ENCODE results near the gene DOC2B. TPM values are rescaled to one million over a fixed set of nuclear protein-coding genes. Genes with fewer than 3 reads are reported as not detected.
"Not testable (repeated sequence)": the region's sequence is repeated elsewhere in the genome, so short reads cannot be mapped to it uniquely, and the experiment has no call there.

The DOC2B gene
- total RNA-seq, 5 donors from 2014 or later (not counting 1 experiment from before 2014, with no cell fraction given), result 0.05 to 0.16 (median 0.09) TPM; not detected in 2

DNA sequence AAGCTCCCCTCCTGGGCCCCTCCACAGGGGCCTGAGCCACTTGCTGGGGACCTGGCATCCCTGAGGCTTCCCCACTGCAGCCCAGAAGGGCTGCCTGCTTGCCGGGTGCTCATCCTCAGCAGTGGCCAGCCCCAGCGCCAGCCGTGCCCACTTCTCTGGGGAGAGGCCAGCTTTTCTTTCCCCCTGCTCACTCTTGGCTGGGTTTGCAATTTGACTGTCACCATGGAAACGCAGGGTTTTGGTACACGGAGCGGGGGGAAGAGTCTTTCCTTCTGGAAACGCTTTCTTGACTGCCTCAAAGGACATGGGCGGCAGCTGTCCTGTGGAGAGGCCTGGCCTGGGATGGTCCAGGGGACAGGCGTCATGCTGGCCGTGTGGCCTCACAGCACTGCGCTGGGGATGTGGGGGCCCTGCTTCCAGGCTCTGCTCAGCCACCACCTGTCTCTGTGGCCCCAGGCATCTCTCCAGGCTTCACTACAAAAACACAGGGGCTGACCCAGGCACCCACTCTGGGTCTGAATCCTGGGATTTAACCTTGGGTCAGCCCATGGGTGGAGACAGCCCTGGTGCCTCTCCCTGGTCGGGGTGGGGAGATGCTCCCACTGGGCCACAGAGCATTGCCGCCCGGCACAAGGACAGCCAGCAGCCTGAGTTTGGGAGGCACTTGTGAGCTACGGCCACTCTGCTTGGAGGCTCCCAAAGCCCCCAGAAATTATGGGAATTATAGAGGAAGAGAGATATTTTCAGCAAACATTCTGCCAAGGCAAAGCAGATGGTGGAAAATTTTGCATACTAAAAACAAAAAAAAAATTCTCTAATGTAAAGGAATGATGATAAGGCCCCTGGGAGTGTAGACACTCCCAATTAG, 45.9 kb upstream of the DOC2B start:
- no peaks in the 10 kb centered on the region for H3K36me3 Mint-ChIP-seq
- no peak overlapping the region for H3K27ac Mint-ChIP-seq
- ChIA-PET CTCF (no interaction called here), POLR2A (no interaction called here)
- Histone ChIP-seq H3K27ac (ENCODE audit: low read length) (no peak overlapping the region), H3K4me1 (ENCODE audit: control insufficient read depth in 1 of 2, extremely low read depth in 1 of 2, insufficient read depth in 2 of 2, low read length in 2 of 2) (no peaks in the 10 kb centered on the region), H3K9me3 (no peaks in the 10 kb centered on the region), H3K36me3 (ENCODE audit: control insufficient read depth in 2 of 2, extremely low read depth in 1 of 2, insufficient read depth in 1 of 2, low read length in 1 of 2) (no peaks in the 10 kb centered on the region), H3K4me3 (ENCODE audit: control insufficient read depth in 1 of 2, extremely low read depth in 1 of 2, low read length in 1 of 2) (no peak overlapping the region), H3K27me3 (replicated peaks in 1 of 2; ENCODE audit: control insufficient read depth in 2 of 2, extremely low read depth in 1 of 2, insufficient read depth in 2 of 2, low read length in 1 of 2) (no peaks in the 10 kb centered on the region)
- no peak for ATAC-seq (replicated peaks in 1 of 4)
- H3K4me1 Mint-ChIP-seq, result no peaks in the 10 kb centered on the region
- no peak for DNase-seq
- no peak overlapping the region for H3K4me3 Mint-ChIP-seq
- 66% methylated on average over 11 of the region's 15 CpGs for WGBS (ENCODE audit: insufficient coverage)
- peaks cover 0 to 4% (median 0%) of the 10 kb centered on the region in 3 donors for H3K9me3 Mint-ChIP-seq
- H3K27me3 Mint-ChIP-seq, result no peaks in the 10 kb centered on the region

DNA sequence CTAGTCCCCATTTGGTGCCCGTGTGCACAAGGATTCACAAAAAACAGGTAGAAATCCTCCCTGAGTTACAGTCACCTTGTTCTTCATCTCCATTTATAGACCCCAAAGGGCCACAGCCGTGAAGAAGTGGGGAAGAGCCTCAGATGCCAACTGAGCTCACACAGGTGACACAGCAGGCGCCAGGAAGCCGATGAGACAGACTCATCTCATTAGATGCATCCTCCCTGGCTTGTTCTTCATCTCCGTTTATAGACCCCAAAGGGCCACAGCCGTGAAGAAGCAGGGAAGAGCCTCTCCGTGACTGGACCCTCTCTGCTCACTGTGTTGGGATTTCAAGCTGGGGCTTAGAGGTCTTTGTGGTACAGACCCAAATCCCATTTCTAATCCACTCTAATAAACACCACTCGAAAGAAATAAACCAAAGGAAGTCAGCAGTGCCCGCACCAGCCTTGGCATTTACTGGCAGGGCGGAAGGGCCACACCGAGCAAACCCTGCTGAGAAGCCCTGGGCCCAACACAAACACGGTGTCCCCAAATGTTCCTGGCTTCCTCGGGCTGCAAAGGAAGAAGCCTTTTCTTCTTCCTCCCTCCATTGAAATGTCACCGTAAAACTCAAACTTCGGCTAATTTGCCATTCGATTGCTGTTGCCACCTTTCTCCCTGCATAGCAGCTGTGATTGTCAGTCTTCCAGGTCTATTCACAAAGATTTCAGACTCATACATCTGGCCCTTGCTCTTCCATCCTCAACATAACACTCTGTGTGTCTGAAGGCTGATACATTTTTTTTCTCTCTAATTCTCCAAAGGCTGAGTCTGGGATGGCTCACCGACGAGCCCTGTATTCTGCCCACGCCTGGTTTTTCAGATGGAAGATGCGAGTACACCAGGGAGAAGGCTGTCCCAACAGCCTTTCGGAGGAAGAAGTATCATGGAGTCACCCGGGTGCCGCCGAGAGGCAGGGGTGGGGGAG, 44.9 kb upstream of the DOC2B start:
- no peak overlapping the region for H3K27ac Mint-ChIP-seq
- WGBS (ENCODE audit: insufficient coverage), result 76% methylated on average over 16 of the region's 24 CpGs
- CTCF ChIA-PET, result no interaction called here
- H3K27ac ChIP-seq (ENCODE audit: low read length), result no peak overlapping the region
- ATAC-seq (replicated peaks in 1 of 4), result no peak
- no peaks in the 10 kb centered on the region for H3K27me3 ChIP-seq (replicated peaks in 1 of 2; ENCODE audit: control insufficient read depth in 2 of 2, extremely low read depth in 1 of 2, insufficient read depth in 2 of 2, low read length in 1 of 2)
- POLR2A ChIA-PET, result no interaction called here
- peaks cover 0 to 4% (median 0%) of the 10 kb centered on the region in 3 donors for H3K9me3 Mint-ChIP-seq
- H3K4me1 Mint-ChIP-seq, result no peaks in the 10 kb centered on the region
- no peaks in the 10 kb centered on the region for H3K4me1 ChIP-seq (ENCODE audit: control insufficient read depth in 1 of 2, extremely low read depth in 1 of 2, insufficient read depth in 2 of 2, low read length in 2 of 2)
- H3K4me3 ChIP-seq (ENCODE audit: control insufficient read depth in 1 of 2, extremely low read depth in 1 of 2, low read length in 1 of 2), result no peak overlapping the region
- H3K27me3 Mint-ChIP-seq, result no peaks in the 10 kb centered on the region
- no peaks in the 10 kb centered on the region for H3K36me3 Mint-ChIP-seq
- H3K4me3 Mint-ChIP-seq, result no peak overlapping the region
- no peaks in the 10 kb centered on the region for H3K36me3 ChIP-seq (ENCODE audit: control insufficient read depth in 2 of 2, extremely low read depth in 1 of 2, insufficient read depth in 1 of 2, low read length in 1 of 2)
- H3K9me3 ChIP-seq, result no peaks in the 10 kb centered on the region
- no peak for DNase-seq

- H3K9me3 ChIP-seq, result no peaks in the 10 kb centered on the region
- H3K27ac ChIP-seq (ENCODE audit: low read length), result no peak overlapping the region
- no peaks in the 10 kb centered on the region for H3K4me1 ChIP-seq (ENCODE audit: control insufficient read depth in 1 of 2, extremely low read depth in 1 of 2, insufficient read depth in 2 of 2, low read length in 2 of 2)
- no peak overlapping the region for H3K4me3 ChIP-seq (ENCODE audit: control insufficient read depth in 1 of 2, extremely low read depth in 1 of 2, low read length in 1 of 2)
- CTCF ChIA-PET, result no interaction called here
- H3K27me3 ChIP-seq (replicated peaks in 1 of 2; ENCODE audit: control insufficient read depth in 2 of 2, extremely low read depth in 1 of 2, insufficient read depth in 2 of 2, low read length in 1 of 2), result no peaks in the 10 kb centered on the region
- ATAC-seq (replicated peaks in 1 of 4) (no peak), DNase-seq (no peak)
- H3K27me3 Mint-ChIP-seq, result no peaks in the 10 kb centered on the region
- no peaks in the 10 kb centered on the region for H3K36me3 Mint-ChIP-seq
- no peak overlapping the region for H3K4me3 Mint-ChIP-seq
- H3K27ac Mint-ChIP-seq, result no peak overlapping the region
- peaks cover 0 to 4% (median 0%) of the 10 kb centered on the region in 3 donors for H3K9me3 Mint-ChIP-seq
- POLR2A ChIA-PET, result no interaction called here
- no peaks in the 10 kb centered on the region for H3K36me3 ChIP-seq (ENCODE audit: control insufficient read depth in 2 of 2, extremely low read depth in 1 of 2, insufficient read depth in 1 of 2, low read length in 1 of 2)
- no CpG with 5 or more reads among the region's 9 CpGs for WGBS (ENCODE audit: insufficient coverage)
- H3K4me1 Mint-ChIP-seq, result no peaks in the 10 kb centered on the region
Measured at GRCh38 chr17:225551-225950, 44.1 kb upstream of the DOC2B start.

DNA sequence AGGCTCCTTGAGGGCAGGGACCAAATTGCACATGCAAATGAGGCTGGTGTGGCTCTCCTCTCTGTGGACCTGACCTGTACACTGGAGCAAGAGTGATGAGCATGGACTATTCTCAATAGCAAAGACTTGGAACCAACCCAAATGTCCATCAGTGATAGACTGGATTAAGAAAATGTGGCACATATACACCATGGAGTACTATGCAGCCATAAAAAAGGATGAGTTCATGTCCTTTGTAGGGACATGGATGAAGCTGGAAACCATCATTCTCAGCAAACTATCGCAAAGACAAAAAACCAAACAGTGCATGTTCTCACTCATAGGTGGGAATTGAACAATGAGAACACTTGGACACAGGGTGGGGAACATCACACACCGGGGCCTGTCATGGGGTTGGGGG, 43.1 kb upstream of the DOC2B start:
- CTCF ChIA-PET; DNase-seq; H3K9me3 Mint-ChIP-seq; H3K27me3 Mint-ChIP-seq; H3K27ac ChIP-seq (ENCODE audit: low read length); ATAC-seq (replicated peaks in 1 of 4); H3K27ac Mint-ChIP-seq; H3K9me3 ChIP-seq; H3K4me1 Mint-ChIP-seq; H3K4me3 Mint-ChIP-seq; H3K27me3 ChIP-seq (replicated peaks in 1 of 2; ENCODE audit: control insufficient read depth in 2 of 2, extremely low read depth in 1 of 2, insufficient read depth in 2 of 2, low read length in 1 of 2); POLR2A ChIA-PET; H3K36me3 Mint-ChIP-seq; H3K4me1 ChIP-seq (ENCODE audit: control insufficient read depth in 1 of 2, extremely low read depth in 1 of 2, insufficient read depth in 2 of 2, low read length in 2 of 2); H3K4me3 ChIP-seq (ENCODE audit: control insufficient read depth in 1 of 2, extremely low read depth in 1 of 2, low read length in 1 of 2); H3K36me3 ChIP-seq (ENCODE audit: control insufficient read depth in 2 of 2, extremely low read depth in 1 of 2, insufficient read depth in 1 of 2, low read length in 1 of 2): not testable (repeated sequence)
- WGBS (ENCODE audit: insufficient coverage), result no CpG with 5 or more reads among the region's 2 CpGs

DNA sequence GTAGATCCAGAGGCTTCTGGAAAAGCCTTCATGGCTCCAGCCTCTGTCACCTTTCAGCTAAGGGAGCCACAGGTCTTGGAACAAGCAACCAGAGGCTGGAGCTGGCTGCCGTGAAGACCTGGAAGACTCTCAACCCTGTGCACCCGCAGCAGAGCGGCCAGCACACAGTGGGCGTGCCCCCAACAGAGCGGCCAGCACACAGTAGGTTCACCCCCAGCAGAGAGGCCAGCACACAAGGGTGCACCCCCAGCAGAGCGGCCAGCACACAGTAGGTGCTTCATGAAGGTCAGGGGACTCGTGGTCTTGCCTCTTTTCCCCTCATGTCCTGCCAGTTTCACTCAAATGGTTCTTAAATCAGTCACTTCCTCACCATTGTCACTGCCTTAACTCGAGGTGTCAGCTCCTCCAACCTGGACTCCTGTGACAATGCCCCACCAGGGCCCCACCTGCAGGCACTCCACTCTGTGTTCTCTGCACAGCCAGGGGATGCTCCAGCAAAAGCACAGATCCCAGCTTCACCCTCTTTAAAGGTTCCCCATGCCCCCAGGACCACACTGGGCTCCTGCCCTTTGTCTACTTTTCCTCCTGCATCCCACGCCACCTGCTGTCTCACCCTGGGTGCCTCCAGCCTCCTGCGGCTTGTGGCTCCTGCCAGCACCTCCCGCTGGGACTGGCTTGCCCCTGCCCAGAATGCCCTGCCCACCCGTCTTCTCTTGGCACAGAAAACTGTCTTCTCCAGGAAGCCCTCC, 42.4 kb upstream of the DOC2B start:
- no peaks in the 10 kb centered on the region for H3K27me3 Mint-ChIP-seq
- ChIA-PET CTCF (no interaction called here), POLR2A (no interaction called here)
- H3K9me3 ChIP-seq, result no peaks in the 10 kb centered on the region
- no peaks in the 10 kb centered on the region for H3K36me3 ChIP-seq (ENCODE audit: control insufficient read depth in 2 of 2, extremely low read depth in 1 of 2, insufficient read depth in 1 of 2, low read length in 1 of 2)
- H3K27ac ChIP-seq (ENCODE audit: low read length), result no peak overlapping the region
- no peak overlapping the region for H3K4me3 Mint-ChIP-seq
- no peak overlapping the region for H3K4me3 ChIP-seq (ENCODE audit: control insufficient read depth in 1 of 2, extremely low read depth in 1 of 2, low read length in 1 of 2)
- no peaks in the 10 kb centered on the region for H3K4me1 ChIP-seq (ENCODE audit: control insufficient read depth in 1 of 2, extremely low read depth in 1 of 2, insufficient read depth in 2 of 2, low read length in 2 of 2)
- H3K4me1 Mint-ChIP-seq, result no peaks in the 10 kb centered on the region
- no peaks in the 10 kb centered on the region for H3K36me3 Mint-ChIP-seq
- 70% methylated on average over 12 of the region's 12 CpGs for WGBS (ENCODE audit: insufficient coverage)
- ATAC-seq (replicated peaks in 1 of 4) (no peak), DNase-seq (no peak)
- H3K27me3 ChIP-seq (replicated peaks in 1 of 2; ENCODE audit: control insufficient read depth in 2 of 2, extremely low read depth in 1 of 2, insufficient read depth in 2 of 2, low read length in 1 of 2), result no peaks in the 10 kb centered on the region
- no peak overlapping the region for H3K27ac Mint-ChIP-seq
- H3K9me3 Mint-ChIP-seq, result peaks cover 0 to 4% (median 0%) of the 10 kb centered on the region in 3 donors

GRCh38 chr17:222172-222571, 40.7 kb upstream of the DOC2B start:
- ChIA-PET CTCF (no interaction called here), POLR2A (no interaction called here)
- Histone ChIP-seq H3K36me3 (ENCODE audit: control insufficient read depth in 2 of 2, extremely low read depth in 1 of 2, insufficient read depth in 1 of 2, low read length in 1 of 2) (no peaks in the 10 kb centered on the region), H3K27me3 (replicated peaks in 1 of 2; ENCODE audit: control insufficient read depth in 2 of 2, extremely low read depth in 1 of 2, insufficient read depth in 2 of 2, low read length in 1 of 2) (no peaks in the 10 kb centered on the region), H3K9me3 (no peaks in the 10 kb centered on the region), H3K27ac (ENCODE audit: low read length) (no peak overlapping the region), H3K4me1 (ENCODE audit: control insufficient read depth in 1 of 2, extremely low read depth in 1 of 2, insufficient read depth in 2 of 2, low read length in 2 of 2) (no peaks in the 10 kb centered on the region), H3K4me3 (ENCODE audit: control insufficient read depth in 1 of 2, extremely low read depth in 1 of 2, low read length in 1 of 2) (no peak overlapping the region)
- WGBS (ENCODE audit: insufficient coverage), result 95% methylated on average over 6 of the region's 8 CpGs
- Mint-ChIP-seq H3K27me3 (no peaks in the 10 kb centered on the region), H3K4me3 (no peak overlapping the region), H3K4me1 (no peaks in the 10 kb centered on the region), H3K36me3 (no peaks in the 10 kb centered on the region), H3K9me3 (peaks cover 0 to 4% (median 0%) of the 10 kb centered on the region in 3 donors), H3K27ac (no peak overlapping the region)
- no peak for DNase-seq
- ATAC-seq (replicated peaks in 1 of 4), result no peak
